ENCODE data around the gene MPP3.
"Not testable (repeated sequence)": the region's sequence is repeated elsewhere in the genome, so short reads cannot be mapped to it uniquely, and the experiment has no call there.

Gene MPP3

DNA sequence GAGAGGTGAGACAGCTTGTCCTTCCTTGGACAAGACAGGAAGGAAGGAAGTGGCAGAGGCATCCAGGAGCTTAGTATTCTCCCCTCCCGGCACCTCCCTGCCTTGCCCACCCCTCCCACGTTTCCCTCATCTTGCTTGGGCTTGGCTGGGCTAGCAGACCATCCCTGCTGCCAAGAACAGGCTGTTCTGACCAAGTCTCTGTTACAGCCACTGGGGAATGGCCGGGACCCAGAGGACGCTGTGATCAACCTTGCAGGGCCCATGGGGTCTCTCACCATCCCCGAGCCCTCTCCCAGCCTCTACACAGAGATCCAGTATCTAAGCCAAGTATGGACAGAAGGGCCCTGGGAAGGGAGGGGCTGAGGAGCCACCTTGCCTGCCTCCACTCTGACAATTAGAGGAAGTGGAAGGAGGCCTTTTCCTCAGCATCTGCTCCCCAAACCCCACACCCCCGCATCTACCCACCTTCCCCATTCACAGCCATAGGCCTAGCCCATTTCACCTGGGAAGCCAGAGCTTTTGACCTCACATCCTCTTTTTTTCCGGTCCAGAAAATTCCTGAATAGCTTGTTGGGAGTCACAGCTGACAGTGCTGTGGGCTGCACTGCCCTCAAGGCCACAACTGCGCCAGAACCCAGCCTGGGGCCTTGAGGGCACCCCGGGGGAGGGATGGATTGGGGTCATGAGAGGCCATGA lies 28.1 kb upstream of the MPP3 start:
- no peak for DNase-seq

DNA sequence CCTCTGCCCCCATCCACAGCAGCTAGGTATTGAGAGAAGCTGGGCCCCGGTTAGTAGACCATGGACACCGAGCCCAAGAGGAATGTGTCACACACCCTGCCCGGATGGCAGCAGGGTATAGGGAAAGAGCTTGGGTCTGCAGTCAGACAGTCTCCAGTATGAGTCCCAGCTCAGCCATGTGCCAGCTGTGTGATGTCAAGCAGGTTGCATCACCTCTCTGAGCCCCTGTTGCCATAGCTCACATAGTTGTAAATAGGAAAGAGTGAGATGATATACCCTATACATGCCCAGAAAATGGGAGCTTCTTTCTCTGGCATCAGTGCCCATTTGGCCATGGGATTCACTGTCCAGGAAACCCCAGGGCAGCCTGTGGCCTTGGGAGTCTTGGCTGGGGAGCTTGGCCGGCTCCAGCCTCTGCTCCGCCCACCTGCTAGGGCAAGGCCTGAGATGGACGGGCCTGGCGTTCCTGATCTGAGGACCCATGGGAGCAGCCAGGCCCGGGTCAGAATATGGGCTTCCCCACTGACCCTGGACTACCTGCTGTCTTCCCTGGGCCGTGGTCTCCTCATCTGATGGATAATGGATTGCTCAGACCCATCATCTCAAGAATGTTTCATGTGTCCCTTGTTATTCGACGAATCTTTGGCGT lies 27.3 kb upstream of the MPP3 start:
- DNase-seq = no peak

DNA sequence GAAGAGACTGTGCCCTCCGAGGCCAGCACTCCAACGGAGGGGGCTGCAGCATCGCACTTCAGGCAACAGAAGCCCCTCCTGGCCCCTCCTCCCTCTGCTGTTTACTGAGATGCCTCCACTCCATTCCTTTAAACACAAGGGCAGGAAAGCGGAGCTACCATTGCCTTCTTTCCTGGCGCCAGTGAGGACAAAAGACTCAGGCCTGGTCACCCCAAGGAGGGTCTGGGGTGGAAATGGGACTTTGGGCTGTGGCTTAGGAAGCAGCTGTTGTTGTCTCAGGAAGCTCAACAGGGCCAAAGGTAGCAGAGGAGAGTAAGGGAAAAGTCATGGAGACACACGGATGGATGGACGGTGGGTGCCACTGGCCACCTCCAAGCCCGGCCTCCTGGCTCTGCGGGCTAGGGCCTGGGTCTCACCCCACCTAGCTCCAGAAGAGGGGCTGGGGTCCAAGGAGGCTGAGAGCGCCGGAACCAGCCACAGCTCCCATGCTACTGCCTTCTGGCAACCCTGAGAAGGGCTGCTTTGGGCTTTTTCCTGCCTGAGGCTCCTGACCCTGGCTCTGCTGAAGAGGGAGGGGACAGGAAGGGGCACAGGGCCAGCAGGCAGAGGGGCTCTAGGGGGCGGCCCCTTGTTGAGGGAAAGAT lies 25.1 kb upstream of the MPP3 start:
- DNase-seq = no peak

DNA sequence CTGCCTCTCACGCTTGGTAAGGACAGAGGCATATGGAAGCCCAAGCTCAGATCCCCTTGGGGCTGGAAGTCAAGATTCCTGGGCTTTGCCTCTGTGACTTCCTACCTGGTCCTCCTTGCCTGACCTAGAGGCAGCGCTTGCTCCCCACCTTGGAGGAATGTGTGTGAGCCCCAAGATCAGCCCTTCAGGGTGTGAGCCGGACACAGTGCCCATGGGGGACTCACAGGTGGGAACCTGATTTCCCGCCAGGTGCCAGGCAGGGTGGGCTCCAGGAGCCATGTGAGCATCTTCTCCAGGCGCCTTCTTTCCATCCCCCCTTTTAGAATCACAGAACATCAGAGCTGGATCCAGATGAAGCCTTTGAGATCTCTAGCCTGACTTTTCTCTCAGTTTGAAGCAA lies 24.2 kb upstream of the MPP3 start:
- DNase-seq = no peak

DNA sequence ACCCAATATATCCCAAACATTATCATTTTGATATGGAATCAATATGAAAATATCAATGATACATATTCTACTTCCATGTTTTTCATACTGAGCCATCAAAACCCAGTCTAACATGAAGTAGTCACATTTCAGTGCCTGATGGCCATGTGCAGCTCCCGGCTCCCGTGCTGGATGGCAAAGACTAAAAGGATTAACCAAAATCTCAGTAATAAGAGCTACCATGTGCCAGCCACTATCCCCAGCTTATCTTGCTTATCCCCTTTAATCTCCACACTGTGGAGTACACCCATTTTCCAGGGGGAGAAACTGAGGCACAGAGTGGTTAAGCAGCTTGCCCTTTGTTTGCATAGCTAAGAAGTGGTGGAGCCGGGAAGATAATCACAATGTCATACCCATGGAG lies 23.2 kb upstream of the MPP3 start:
- no peak for DNase-seq

DNA sequence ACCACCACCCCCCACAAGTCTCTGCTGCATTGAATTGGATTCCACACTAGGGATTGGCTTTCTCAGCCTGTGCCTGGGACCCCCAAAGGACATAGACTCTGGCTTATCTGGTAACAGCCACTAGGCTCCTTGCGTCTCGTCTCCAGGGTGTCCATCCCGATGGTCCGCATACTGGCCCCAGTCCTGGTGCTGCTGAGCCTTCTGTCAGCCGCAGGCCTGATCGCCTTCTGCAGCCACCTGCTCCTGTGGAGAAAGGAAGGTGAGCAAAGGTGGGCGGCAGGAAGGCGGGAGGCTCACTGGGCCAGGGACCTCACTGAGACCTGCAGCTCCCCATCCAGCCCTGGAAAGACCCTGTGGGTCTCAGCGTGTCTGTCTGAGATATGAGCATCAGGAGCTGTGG lies 22.1 kb upstream of the MPP3 start:
- no peak for DNase-seq

DNA sequence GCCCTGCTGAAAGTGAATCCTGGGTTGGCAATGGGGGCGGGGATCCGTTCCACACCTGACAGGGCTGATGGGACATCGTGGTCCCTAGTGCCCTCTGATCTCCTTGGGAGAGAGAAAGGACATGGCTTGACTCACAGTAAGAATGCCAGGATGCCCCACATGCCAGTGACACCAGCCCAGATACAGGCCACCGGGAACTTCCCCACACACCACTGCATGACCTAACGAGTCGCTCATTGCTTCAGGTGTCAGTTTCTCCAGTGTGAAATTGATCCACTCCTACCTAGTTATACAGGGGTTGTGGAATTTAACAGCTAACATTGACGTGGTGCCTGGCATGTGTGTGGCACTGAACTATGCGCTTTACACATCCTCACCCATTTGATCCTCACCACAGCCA lies 21.6 kb upstream of the MPP3 start:
- DNase-seq = no peak

DNA sequence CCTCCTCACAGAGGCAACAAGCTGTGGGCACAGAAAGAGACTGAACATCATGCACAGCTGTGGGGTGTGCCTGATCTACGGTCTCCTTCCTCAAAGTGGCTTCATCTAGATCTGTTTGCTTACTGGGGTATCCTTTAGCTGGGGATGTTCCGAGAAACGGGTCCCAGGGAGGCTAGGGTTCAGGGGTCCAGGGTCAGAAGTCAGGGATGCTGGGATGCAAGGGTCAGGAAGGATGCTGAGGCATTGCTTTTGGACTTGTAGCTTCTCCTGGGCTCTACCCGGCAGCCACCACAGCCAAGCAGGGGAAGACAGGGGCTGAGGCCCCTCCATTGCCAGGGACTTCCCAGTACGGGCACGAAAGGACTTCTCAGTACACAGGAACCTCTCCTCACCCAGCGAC lies 20.6 kb upstream of the MPP3 start:
- DNase-seq = no peak

DNA sequence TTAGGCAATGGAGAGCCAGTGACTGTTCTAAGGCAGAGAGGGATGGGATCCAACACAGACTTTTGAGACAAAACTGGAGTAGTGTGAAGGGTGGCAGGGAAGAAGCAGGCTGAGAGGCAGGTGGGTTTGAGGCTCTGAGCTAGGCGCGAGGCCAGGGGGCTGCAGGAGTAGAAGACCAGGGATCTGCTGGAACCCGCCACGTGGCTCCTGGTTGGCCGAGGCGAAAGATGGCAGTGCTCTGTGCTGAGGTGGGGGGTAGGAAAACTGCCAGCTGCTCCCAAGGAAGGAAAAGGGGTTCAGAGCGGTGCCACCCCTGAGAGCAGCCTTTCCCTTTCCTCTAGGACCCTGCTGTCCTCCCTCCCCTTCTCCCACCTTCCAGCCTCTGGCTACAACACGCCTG lies 19.6 kb upstream of the MPP3 start:
- no peak for DNase-seq

DNA sequence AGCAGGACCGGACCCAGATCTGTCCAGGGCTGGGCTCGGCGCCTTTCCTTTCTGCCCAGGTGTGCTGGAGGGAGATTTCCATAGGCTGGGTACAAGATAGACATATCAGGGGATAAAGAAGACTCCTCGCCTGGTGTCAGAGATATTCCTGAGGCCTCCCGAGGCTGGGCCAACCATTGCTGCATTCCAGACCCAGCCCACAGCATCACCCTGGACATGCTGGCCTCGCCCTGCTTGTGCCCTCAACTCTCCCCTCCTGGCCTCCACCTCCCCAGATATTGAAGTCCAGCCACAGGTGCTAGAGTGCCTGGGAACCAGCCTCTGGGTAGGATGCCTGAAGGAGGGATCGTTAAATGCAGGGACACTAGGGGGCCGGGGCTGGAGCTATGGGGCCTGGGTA lies 16.2 kb upstream of the MPP3 start:
- no peak for DNase-seq

DNA sequence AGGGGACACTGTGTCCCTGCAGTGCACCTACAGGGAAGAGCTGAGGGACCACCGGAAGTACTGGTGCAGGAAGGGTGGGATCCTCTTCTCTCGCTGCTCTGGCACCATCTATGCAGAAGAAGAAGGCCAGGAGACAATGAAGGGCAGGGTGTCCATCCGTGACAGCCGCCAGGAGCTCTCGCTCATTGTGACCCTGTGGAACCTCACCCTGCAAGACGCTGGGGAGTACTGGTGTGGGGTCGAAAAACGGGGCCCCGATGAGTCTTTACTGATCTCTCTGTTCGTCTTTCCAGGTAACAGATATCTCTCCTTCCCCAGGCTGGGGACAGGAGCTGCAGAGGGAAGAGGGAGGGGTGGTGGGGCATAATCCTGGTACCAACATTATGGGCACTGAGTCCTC lies 15.7 kb upstream of the MPP3 start:
- no peak for DNase-seq

DNA sequence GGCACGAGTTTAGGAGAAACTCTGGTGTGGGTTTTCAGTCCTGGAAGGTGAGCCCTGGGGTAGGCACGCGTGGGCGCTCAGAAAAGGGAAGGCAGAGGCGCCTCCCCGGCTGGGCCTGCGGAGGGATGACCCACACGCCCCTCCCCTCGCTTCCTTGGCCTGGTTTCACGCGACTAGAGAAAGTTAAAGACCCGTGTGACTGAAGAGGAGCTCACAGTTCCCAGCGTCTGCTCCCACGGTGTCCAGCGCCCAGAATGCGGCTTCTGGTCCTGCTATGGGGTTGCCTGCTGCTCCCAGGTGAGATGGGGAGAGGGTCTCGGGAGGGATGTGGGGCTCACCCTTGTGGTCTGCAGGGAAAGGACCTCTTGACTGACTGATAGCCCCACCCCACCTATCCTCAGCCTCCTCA lies 14.0 kb upstream of the MPP3 start, which contains the start of gene CD300LG:
TSS of gene CD300LG (plus strand) at position 214 of the 409 bp plus-strand sequence. CDS start at position 255, 41 bp downstream.
- no peak for DNase-seq

DNA sequence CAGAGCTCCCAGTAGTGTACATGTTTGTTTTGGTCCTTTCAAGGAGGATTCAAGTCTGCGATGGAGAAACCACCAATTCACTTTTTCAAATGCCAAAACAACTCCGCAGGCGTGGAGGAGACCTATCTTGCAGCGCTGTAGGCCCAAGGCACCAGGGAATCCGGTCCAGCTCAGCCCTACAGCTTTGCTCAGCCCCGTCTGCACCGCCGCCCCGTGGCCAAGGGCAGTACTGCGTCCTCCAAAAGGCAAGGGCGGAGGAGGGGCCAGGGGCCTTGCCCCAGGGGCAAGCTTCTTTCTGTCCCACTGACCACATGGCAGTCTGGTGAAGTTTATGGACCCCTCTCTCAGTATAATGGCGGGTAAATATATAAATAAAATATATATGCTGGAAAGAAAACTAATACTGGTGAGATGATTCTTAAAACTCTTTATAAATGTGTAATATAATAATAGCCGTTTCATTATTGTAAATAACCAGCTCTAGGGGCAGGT lies 13.3 kb upstream of the MPP3 start:
- DNase-seq = peak; percentile 63

DNA sequence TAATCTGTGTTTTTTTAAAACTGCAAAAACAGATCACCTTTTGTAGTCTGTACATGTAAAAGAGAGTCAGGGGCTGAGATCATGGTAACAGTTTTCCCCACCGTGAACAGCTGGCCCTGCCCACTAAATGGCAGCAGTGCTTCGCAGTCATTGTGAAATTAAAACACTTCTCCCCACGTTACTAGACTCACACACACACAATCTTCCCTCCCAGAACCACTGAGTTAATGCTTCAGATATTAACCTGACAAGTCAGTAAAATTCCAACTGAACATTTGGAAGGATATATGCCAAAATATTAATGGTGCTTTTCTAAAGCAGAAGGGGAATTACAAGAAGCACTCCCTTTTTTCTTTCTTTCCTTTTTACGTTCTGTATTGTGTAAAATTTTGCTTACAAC lies 12.8 kb upstream of the MPP3 start:
- no peak for DNase-seq

DNA sequence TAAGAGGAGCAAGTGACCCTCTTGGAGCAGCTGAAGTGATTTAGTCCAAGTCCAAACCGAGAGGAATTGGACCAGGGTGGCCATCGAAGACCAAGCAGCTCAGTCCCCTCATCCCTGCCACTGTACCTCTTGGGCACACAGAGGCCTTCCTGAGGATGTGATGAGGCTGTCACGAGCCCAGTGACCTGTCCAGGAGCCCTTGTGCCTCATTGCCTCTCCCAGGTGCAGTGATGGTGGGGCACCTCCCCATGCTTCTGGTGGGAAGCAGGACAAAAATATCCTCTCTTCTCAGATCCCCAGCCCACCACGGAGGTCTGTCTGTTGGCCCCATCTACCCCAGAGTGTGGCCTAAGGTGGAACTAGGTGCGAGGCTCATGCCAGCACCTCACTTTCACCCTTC lies 11.3 kb upstream of the MPP3 start:
- no peak for DNase-seq

DNA sequence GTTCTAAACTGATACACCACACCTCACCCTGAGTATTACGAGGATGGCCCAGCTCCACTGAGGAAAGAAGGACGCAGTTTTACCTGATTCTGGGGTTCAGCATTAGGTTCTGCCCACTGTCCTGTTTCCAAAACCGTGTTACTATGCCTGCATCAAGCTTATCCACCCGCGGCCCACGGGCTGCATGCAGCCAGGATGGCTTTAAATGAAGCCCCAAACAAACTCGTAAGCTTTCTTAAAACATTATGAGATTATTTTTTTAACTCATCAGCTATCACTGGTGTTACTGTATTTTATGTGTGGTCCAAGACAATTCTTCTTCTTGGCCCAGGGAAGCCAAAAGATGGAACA lies 10.0 kb upstream of the MPP3 start:
- DNase-seq = no peak

DNA sequence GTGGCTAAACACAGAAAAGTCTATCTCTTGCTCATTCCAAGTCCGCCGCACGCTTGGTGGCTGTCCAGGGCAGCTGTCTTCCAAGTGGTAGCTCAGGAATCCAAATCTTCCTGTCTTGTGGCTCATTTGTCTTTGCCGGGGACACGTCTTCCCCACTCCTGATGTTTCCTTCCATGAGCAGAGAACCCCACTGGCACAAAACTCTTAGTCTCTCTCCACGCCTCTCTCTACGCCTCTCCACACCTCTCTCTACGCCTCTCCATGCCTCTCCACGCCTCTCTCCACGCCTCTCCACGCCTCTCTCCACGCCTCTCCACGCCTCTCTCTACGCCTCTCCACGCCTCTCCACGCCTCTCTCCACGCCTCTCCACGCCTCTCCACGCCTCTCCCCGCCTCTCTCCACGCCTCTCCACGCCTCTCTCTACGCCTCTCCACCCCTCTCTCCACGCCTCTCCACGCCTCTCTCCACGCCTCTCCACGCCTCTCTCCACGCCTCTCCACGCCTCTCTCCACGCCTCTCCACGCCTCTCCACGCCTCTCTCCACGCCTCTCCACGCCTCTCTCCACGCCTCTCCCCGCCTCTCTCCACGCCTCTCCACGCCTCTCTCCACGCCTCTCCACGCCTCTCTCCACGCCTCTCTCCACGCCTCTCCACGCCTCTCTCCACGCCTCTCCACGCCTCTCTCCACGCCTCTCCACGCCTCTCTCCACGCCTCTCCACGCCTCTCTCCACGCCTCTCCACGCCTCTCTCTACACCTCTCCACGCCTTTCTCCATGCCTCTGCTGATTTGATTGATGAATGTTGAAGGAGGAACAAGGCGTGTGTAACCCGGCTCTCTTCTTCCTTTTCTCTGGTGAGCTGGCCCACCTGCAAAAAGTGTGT lies 9.4 kb upstream of the MPP3 start:
- not testable (repeated sequence) for DNase-seq

DNA sequence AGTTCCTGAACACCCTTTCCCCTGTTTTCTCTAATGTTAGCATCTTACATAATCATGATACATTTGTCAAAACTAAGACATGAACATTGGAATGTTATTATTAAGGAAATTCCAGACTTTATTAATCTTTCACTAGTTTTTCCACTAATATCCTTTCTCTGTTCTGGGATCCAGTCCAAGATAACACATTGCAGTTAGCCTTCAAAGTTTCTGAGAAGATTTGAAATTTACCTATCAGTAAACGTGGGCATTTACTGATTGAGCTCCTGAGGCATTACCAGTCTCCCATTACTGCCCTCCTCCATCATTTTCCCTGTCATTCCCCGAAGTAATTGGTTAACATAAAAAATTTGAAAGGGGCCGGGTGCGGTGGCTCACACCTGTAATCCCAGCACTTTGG lies 8.3 kb upstream of the MPP3 start:
- no peak for DNase-seq

DNA sequence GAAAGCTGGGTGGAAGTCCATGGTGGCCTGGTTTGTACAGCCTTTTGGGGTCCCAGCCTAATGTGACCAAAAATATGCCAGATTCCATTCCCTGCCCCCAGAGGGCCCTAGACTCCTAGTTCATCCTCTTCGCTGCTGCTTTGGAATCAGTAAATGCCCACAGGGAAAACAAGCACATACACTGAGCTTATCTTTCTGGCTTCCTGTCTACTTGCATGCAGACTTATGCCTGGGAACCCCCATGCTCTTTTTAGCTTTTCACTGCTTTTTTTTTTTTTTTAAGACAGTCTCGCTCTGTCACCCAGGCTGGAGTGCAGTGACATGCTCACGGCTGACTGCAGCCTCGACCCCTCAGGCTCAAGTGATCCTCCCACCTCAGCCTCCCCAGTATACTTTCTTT lies 7.9 kb upstream of the MPP3 start:
- DNase-seq = no peak

DNA sequence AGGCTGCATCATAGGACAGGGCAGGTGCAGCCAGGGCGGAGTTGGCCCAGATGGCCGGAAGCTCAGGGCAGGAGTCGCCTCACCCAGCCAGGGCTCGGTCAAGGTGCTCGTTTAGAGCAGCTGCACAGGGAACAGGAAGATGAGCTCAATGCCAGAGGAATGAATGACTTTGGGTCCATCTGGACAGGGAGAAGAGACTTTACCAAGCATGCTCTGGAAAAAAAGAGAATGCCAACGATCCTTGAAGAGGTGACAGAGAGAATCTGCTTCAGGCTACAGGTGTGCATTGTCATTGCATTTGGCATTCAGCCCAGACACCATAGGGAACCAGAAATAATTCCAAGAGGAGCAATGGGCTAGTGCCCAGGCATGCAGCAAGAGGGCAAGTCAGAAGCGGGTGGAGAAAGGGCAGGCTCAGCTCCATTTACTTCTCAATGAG lies 6.7 kb upstream of the MPP3 start:
- DNase-seq = no peak

DNA sequence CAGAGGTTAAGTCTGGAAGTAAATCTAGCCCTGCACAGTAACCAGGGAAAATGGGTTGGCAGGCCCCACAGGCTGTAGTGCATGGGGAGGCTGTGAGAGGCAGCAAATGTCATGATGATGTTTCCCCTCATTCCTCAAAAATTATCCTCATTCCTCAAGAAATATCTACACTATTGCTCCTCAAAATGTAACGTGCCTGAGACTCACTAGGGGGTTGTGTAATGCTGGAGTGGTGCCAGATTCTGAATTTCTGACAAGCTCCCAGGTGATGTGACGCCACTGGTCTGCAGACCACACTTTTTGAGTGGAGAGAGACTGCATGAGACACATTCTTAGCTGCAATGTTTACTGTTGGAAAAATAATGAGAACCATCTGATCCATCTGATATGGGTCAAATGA lies 1.2 kb upstream of the MPP3 start:
- no peak for DNase-seq

DNA sequence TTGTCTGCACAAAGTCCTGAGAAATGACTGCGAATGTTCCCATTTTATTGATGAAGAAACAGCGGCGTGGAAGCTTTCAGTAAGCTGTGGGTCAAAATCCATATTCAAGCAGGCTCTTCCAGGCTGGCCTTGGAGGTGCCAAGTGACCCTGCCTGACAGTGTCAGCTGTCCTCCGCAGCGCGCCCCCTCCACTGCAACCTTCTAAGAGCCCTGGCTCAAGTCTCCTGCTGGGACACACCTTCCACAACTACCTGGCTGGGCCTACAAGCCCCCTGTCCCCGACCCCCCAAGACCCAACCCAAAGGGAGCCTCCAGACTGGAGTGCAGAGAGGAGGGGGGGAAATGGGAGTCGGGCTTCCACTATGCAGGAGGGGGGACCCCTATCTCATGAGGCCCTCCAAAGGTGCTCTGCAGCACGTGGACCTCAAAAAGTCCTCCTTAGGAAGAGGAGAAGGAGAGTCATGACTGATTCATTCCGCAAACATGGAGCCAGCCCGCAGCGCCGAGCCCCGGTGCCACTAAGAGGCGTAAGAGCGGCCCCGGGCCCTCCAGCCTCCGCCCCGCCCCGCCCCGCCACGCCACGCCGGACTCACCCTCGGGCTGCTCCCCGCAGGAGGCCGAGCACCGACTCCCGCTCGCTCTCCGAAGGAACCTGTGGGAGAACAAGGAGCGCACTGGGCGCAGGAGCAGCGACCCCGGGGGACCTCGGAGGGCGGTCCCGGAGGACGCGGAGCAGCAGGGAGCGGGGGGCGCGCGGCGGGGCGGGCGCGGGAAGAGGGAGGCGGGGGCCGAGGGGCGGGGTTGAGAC lies 574 bp downstream of the MPP3 start:
- DNase-seq = no peak

Measured in activated effector memory CD4-positive, alpha-beta T cell treated with Interleukin-2 at 50 U/mL for 16 hours (primary cell).